HCT116 (cell line): ENCODE data around the gene ITPK1. TPM values are rescaled to one million over a fixed set of nuclear protein-coding genes. Genes with fewer than 3 reads are reported as not detected.

Source experiments
- ATAC-seq: fragments of 200-7000 bp; cut with Tn5 transposase; 2 replicates; pipeline ENCODE4 v1.9.1; 2020; ENCODE audit warnings: mild to moderate bottlenecking, moderate library complexity
- BruUV-seq: library from RNA; stranded (reverse); fragments of 400-500 nt; replicated peaks from 2 replicates; lab custom pipeline; 2021; lab: Mats Ljungman, UMichigan
- CTCF ChIA-PET: fragments of 300-600 bp; sonication (Branson Sonifier 250); formaldehyde crosslinking; loops from one replicate; lab custom pipeline; 2021; ENCODE audit warnings: antibody characterized with exemption; lab: Charles Lee
- POLR2A ChIA-PET: fragments of 300-600, 350-600 bp; sonication (Branson Sonifier 250); formaldehyde crosslinking; loops from one replicate; lab custom pipeline; 2021; ENCODE audit warnings: antibody characterized with exemption; lab: Charles Lee
- RAD21 ChIA-PET, 2 experiments: fragments of 300-600 bp; sonication (Branson Sonifier 250); formaldehyde crosslinking; loops; one replicate each; lab custom pipeline; 2023; ENCODE audit warnings: low total read pairs in 2 of 2; ENCODE audit not compliant: uncharacterized antibody in 2 of 2, unreplicated experiment in 2 of 2, low non-redundant PET in 1 of 2; lab: Charles Lee
- DNase-seq: peaks from one replicate; pipeline ENCODE4 v3.0.0-alpha.2; 2010; ENCODE audit warnings: low read depth, low spot score
- H2AFZ ChIP-seq: fragments of 200-600 bp; shearing (Covaris generic), sonication (generic); 2 replicates; pipeline ENCODE4 v1.6.1; 2017; ENCODE audit warnings: low read depth, mixed run types, mixed read lengths, antibody characterized with exemption, low read length; ENCODE audit not compliant: poor library complexity, severe bottlenecking
- H3K27ac ChIP-seq: 2 replicates; pipeline ENCODE4 v1.5.1; 2012; ENCODE audit warnings: low read depth, low read length
- H3K27me3 ChIP-seq: fragments of 200-600 bp; sonication (generic); 2 replicates; pipeline ENCODE4 v1.6.1; 2016; ENCODE audit warnings: mixed run types, low read length, mixed read lengths; ENCODE audit not compliant: insufficient read depth
- H3K36me3 ChIP-seq, 2 experiments: fragments of 200-500 bp in 1 of 2; fragments of 200-600 bp in 1 of 2; sonication (Bioruptor generic) in 1 of 2; sonication (generic) in 1 of 2; 2 replicates each; pipeline versions ENCODE4 v1.5.1 to v1.6.1; 2014 to 2016; ENCODE audit warnings: low read length in 2 of 2, inconsistent platforms in 1 of 2, mixed read lengths in 1 of 2, mixed run types in 1 of 2; ENCODE audit not compliant: insufficient read depth in 2 of 2, control insufficient read depth in 1 of 2
- H3K4me1 ChIP-seq, 2 experiments: fragments of 200-600 bp in 1 of 2; sonication (generic) in 1 of 2; 2 replicates each; pipeline versions ENCODE4 v1.5.1 to v1.6.1; 2012 to 2017; ENCODE audit warnings: low read length in 2 of 2, inconsistent platforms in 1 of 2, mild to moderate bottlenecking in 1 of 2, mixed read lengths in 1 of 2, mixed run types in 1 of 2, moderate library complexity in 1 of 2; ENCODE audit not compliant: insufficient read depth in 2 of 2, control insufficient read depth in 1 of 2
- H3K4me2 ChIP-seq: fragments of 200-600 bp; sonication (generic); 2 replicates; pipeline ENCODE4 v1.6.1; 2017; ENCODE audit warnings: mixed run types, low read length, mixed read lengths
- H3K4me3 ChIP-seq, 2 experiments: fragments of 200-600 bp in 1 of 2; sonication (generic) in 1 of 2; replicated peaks in 1 of 2; 2 replicates each; pipeline ENCODE4 v1.5.1; 2011 to 2016; ENCODE audit warnings: low read length in 2 of 2, control low read depth in 1 of 2, low read depth in 1 of 2, mild to moderate bottlenecking in 1 of 2, mixed read lengths in 1 of 2, mixed run types in 1 of 2
- H3K79me2 ChIP-seq: fragments of 200-600 bp; sonication (generic); 2 replicates; pipeline ENCODE4 v1.6.1; 2017; ENCODE audit warnings: mild to moderate bottlenecking, mixed run types, low read length, moderate library complexity, mixed read lengths; ENCODE audit not compliant: insufficient read depth
- H3K9ac ChIP-seq: fragments of 200-600 bp; sonication (generic); 2 replicates; pipeline ENCODE4 v1.6.1; 2016; ENCODE audit warnings: low read length, mixed read lengths
- H3K9me2 ChIP-seq: fragments of 200-600 bp; sonication (generic), shearing (Covaris generic); 2 replicates; pipeline ENCODE4 v1.6.1; 2017; ENCODE audit warnings: mixed run types, mild to moderate bottlenecking, moderate library complexity; ENCODE audit not compliant: insufficient read depth
- H3K9me3 ChIP-seq, 2 experiments: fragments of 200-500 bp in 1 of 2; fragments of 200-600 bp in 1 of 2; sonication (Bioruptor generic) in 1 of 2; sonication (generic) in 1 of 2; 2 replicates each; pipeline ENCODE4 v1.6.1; 2014 to 2017; ENCODE audit warnings: low read length in 2 of 2, mixed read lengths in 2 of 2, inconsistent platforms in 1 of 2, low read depth in 1 of 2, mild to moderate bottlenecking in 1 of 2, mixed run types in 1 of 2, moderate library complexity in 1 of 2; ENCODE audit not compliant: control insufficient read depth in 1 of 2, insufficient read depth in 1 of 2
- H4K20me1 ChIP-seq: fragments of 200-600 bp; sonication (generic), shearing (Covaris generic); 2 replicates; pipeline ENCODE4 v1.6.1; 2017; ENCODE audit warnings: mixed run types, mild to moderate bottlenecking, moderate library complexity; ENCODE audit not compliant: insufficient read depth
- CBX3 ChIP-seq: IDR thresholded peaks from 2 replicates; pipeline ENCODE4 v1.6.1; 2012; ENCODE audit warnings: low read depth
- FOSL1 ChIP-seq: IDR thresholded peaks from 2 replicates; pipeline ENCODE4 v1.6.1; 2012; ENCODE audit warnings: low read depth
- SP1 ChIP-seq: IDR thresholded peaks from 2 replicates; pipeline ENCODE4 v1.6.1; 2012; ENCODE audit warnings: low read depth
- ZBTB33 ChIP-seq: IDR thresholded peaks from 2 replicates; pipeline ENCODE4 v1.6.1; 2011; ENCODE audit warnings: mild to moderate bottlenecking, low read length, moderate library complexity; ENCODE audit not compliant: insufficient replicate concordance; ENCODE audit errors: extremely low read depth
- intact Hi-C: fragments of 100-400 bp; cut with micrococcal nuclease; formaldehyde crosslinking; loops from 2 replicates; pipeline ENCODE4 v1.10.0; 2022
- total RNA-seq: library from RNA; stranded (reverse); gene quantifications from one replicate; pipeline ENCODE4 v1.2.1, GENCODE V29; 2021; ENCODE audit not compliant: unreplicated experiment

Gene ITPK1
- total RNA-seq, 1 experiment from 2014 or later: 70.2 TPM

- Histone ChIP-seq H3K27ac (no peak overlapping the region), H3K79me2 (no peaks in the 10 kb centered on the region; the same call in 1 of the 2 replicates), H4K20me1 (no peaks in the 10 kb centered on the region), H2AFZ (no peak overlapping the region), H3K27me3 (no peaks in the 10 kb centered on the region), H3K9me2 (no peaks in the 10 kb centered on the region), H3K4me1 (peaks cover 5 to 13% of the 10 kb centered on the region in 2 experiments; a peak in 3 of 4 replicates), H3K36me3 (no peaks in the 10 kb centered on the region), H3K4me2 (no peak overlapping the region), H3K9me3 (no peaks in the 10 kb centered on the region), H3K4me3 (no peak overlapping the region)
- ATAC-seq (no peak), DNase-seq (no peak)
- CTCF ChIA-PET: no interaction called here
- RAD21 ChIA-PET: no interaction called here
- no TSS peak for BruUV-seq
- no peak for TF ChIP-seq CBX3
- TF ChIP-seq, all 23 proteins: peak for 0
- POLR2A ChIA-PET: no interaction called here
- H3K9ac ChIP-seq: no peak overlapping the region
- intact Hi-C loops: no loop called here
Measured at GRCh38 chr14:93054876-93055275, 60.8 kb downstream of the ITPK1 start.

- intact Hi-C loops: no loop called here
Measured at GRCh38 chr14:93054006-93054405, 61.7 kb downstream of the ITPK1 start.

More at GRCh38 chr14:93054006-93054405, 61.7 kb downstream of the ITPK1 start:
- no TSS peak for BruUV-seq
- Histone ChIP-seq H3K4me1 (peaks cover 11 to 20% of the 10 kb centered on the region in 2 experiments; a peak in 3 of 4 replicates), H3K79me2 (no peaks in the 10 kb centered on the region; the same call in 1 of the 2 replicates), H3K4me3 (no peak overlapping the region), H3K4me2 (no peak overlapping the region), H3K36me3 (no peaks in the 10 kb centered on the region), H3K27ac (no peak overlapping the region), H3K9me3 (no peaks in the 10 kb centered on the region), H3K27me3 (no peaks in the 10 kb centered on the region), H2AFZ (no peak overlapping the region), H3K9ac (no peak overlapping the region), H4K20me1 (no peaks in the 10 kb centered on the region), H3K9me2 (no peaks in the 10 kb centered on the region)
- no peak for TF ChIP-seq ZBTB33
- TF ChIP-seq SP1: no peak
- TF ChIP-seq FOSL1: no peak
- DNase-seq (no peak), ATAC-seq (no peak)
- CTCF ChIA-PET: no interaction called here
- RAD21 ChIA-PET: no interaction called here
- POLR2A ChIA-PET: no interaction called here
